ENCODE results near the gene TNS1. TPM values are rescaled to one million over a fixed set of nuclear protein-coding genes. Genes with fewer than 3 reads are reported as not detected.

TNS1 gene
- total RNA-seq, 6 experiments from 2014 or later, result 113 to 139 (median 126) TPM

GRCh38 chr2:217806482-217806765, 196.4 kb downstream of the TNS1 start:
- H3K27me3 Mint-ChIP-seq (ENCODE audit: insufficient read depth), result peaks cover 8% of the 10 kb centered on the region
- H3K27ac Mint-ChIP-seq, result no peak overlapping the region
- no peak overlapping the region for H3K4me3 Mint-ChIP-seq
- H3K4me1 Mint-ChIP-seq (ENCODE audit: low read depth), result peaks cover 6% of the 10 kb centered on the region
- no peak for TF ChIP-seq CTCF (IDR thresholded peaks at IDR 0.05)
- peaks cover 37% of the 10 kb centered on the region for H3K36me3 Mint-ChIP-seq (ENCODE audit: low read depth)
- no peaks in the 10 kb centered on the region for H3K9me3 Mint-ChIP-seq
- DNase-seq, result no peak

GRCh38 chr2:217805668-217806481, 196.9 kb downstream of the TNS1 start:
- no peak for TF ChIP-seq CTCF (IDR thresholded peaks at IDR 0.05)
- Mint-ChIP-seq H3K36me3 (ENCODE audit: low read depth) (peaks cover 36% of the 10 kb centered on the region), H3K4me3 (no peak overlapping the region; the same call in 1 of the 2 replicates), H3K9me3 (no peaks in the 10 kb centered on the region), H3K27ac (no peak overlapping the region; the same call in 1 of the 2 replicates), H3K27me3 (ENCODE audit: insufficient read depth) (peaks cover 11% of the 10 kb centered on the region), H3K4me1 (ENCODE audit: low read depth) (peaks cover 6% of the 10 kb centered on the region)
- DNase-seq, result no peak

GRCh38 chr2:217804791-217805667, 197.8 kb downstream of the TNS1 start:
- H3K27ac Mint-ChIP-seq, result peak overlapping the region; percentile 20; the same call in 1 of the 2 replicates
- TF ChIP-seq CTCF (IDR thresholded peaks at IDR 0.05), result no peak

GRCh38 chr2:217804338-217804737, 198.5 kb downstream of the TNS1 start:
- DNase-seq, result no peak
- Mint-ChIP-seq H3K27ac (no peak overlapping the region), H3K27me3 (ENCODE audit: insufficient read depth) (peaks cover 11% of the 10 kb centered on the region), H3K36me3 (ENCODE audit: low read depth) (peaks cover 30% of the 10 kb centered on the region), H3K4me1 (ENCODE audit: low read depth) (peaks cover 6% of the 10 kb centered on the region), H3K9me3 (no peaks in the 10 kb centered on the region), H3K4me3 (no peak overlapping the region)
- no peak for TF ChIP-seq CTCF (IDR thresholded peaks at IDR 0.05)

More at GRCh38 chr2:217804791-217805667, 197.8 kb downstream of the TNS1 start:
- DNase-seq, result no peak
- Mint-ChIP-seq H3K4me3 (no peak overlapping the region), H3K27me3 (ENCODE audit: insufficient read depth) (peaks cover 11% of the 10 kb centered on the region), H3K36me3 (ENCODE audit: low read depth) (peaks cover 32% of the 10 kb centered on the region), H3K4me1 (ENCODE audit: low read depth) (peaks cover 6% of the 10 kb centered on the region), H3K9me3 (no peaks in the 10 kb centered on the region)

GRCh38 chr2:217803653-217803960, 199.2 kb downstream of the TNS1 start:
- H3K9me3 Mint-ChIP-seq, result no peaks in the 10 kb centered on the region
- no peak overlapping the region for H3K4me3 Mint-ChIP-seq
- peaks cover 6% of the 10 kb centered on the region for H3K4me1 Mint-ChIP-seq (ENCODE audit: low read depth)
- DNase-seq, result no peak
- peaks cover 11% of the 10 kb centered on the region for H3K27me3 Mint-ChIP-seq (ENCODE audit: insufficient read depth)
- H3K36me3 Mint-ChIP-seq (ENCODE audit: low read depth), result peaks cover 30% of the 10 kb centered on the region
- H3K27ac Mint-ChIP-seq, result no peak overlapping the region
- no peak for TF ChIP-seq CTCF (IDR thresholded peaks at IDR 0.05)

All from HFFc6 (cell line).